ENCODE data around the gene MED15. TPM values are rescaled to one million over a fixed set of nuclear protein-coding genes. Genes with fewer than 3 reads are reported as not detected.
"Not testable (repeated sequence)": the region's sequence is repeated elsewhere in the genome, so short reads cannot be mapped to it uniquely, and the experiment has no call there.

Gene MED15
- total and polyA plus RNA-seq, 2 experiments from 2014 or later, result 45.1 to 45.3 TPM

GRCh38 chr22:20506543-20507252 is 712 bp upstream of the MED15 start:
- Histone ChIP-seq H3K4me3 (peak overlapping the region; percentile 84), H3K4me1 (ENCODE audit: low read depth) (peaks cover 22% of the 10 kb centered on the region), H3K36me3 (no peaks in the 10 kb centered on the region), H3K27ac (no peak overlapping the region), H3K27me3 (no peaks in the 10 kb centered on the region), H3K9me3 (ENCODE audit: low read depth) (no peaks in the 10 kb centered on the region)
- TF ChIP-seq CTCF (IDR thresholded peaks at IDR 0.05; ENCODE audit: low read depth, low read length), result no peak
- DNase-seq (ENCODE audit: low read depth in 1 of 2, low spot score in 1 of 2), result no peak

GRCh38 chr22:20508067-20508755 is 801 bp downstream of the MED15 start:
- Histone ChIP-seq H3K4me3 (peak overlapping the region; percentile 84), H3K4me1 (ENCODE audit: low read depth) (peaks cover 22% of the 10 kb centered on the region)
- peak in 1 of 2 donors; percentile 35 for DNase-seq (ENCODE audit: low read depth in 1 of 2, low spot score in 1 of 2)

GRCh38 chr22:20508815-20509271 is 1.4 kb downstream of the MED15 start:
- peak overlapping the region; percentile 92 for H3K27ac ChIP-seq
- peaks cover 22% of the 10 kb centered on the region for H3K4me1 ChIP-seq (ENCODE audit: low read depth)

More at GRCh38 chr22:20508067-20508755, 801 bp downstream of the MED15 start:
- H3K36me3 ChIP-seq; H3K27me3 ChIP-seq; H3K9me3 ChIP-seq (ENCODE audit: low read depth): not testable (repeated sequence)
- peak overlapping the region; percentile 92 for H3K27ac ChIP-seq

GRCh38 chr22:20509344-20510047 is 2.1 kb downstream of the MED15 start:
- Histone ChIP-seq H3K9me3 (ENCODE audit: low read depth) (no peaks in the 10 kb centered on the region), H3K27ac (peak overlapping the region; percentile 92), H3K27me3 (no peaks in the 10 kb centered on the region), H3K4me3 (peak overlapping the region; percentile 84), H3K4me1 (ENCODE audit: low read depth) (peaks cover 22% of the 10 kb centered on the region), H3K36me3 (no peaks in the 10 kb centered on the region)
- DNase-seq (ENCODE audit: low read depth in 1 of 2, low spot score in 1 of 2), result peak; percentile 70 to 95
- TF ChIP-seq CTCF (IDR thresholded peaks at IDR 0.05; ENCODE audit: low read depth, low read length), result no peak

More at GRCh38 chr22:20508815-20509271, 1.4 kb downstream of the MED15 start:
- Histone ChIP-seq H3K36me3 (no peaks in the 10 kb centered on the region), H3K27me3 (no peaks in the 10 kb centered on the region), H3K9me3 (ENCODE audit: low read depth) (no peaks in the 10 kb centered on the region), H3K4me3 (peak overlapping the region; percentile 84)
- no peak for DNase-seq (ENCODE audit: low read depth in 1 of 2, low spot score in 1 of 2)
- TF ChIP-seq CTCF (IDR thresholded peaks at IDR 0.05; ENCODE audit: low read depth, low read length), result no peak

- no peak for TF ChIP-seq CTCF (IDR thresholded peaks at IDR 0.05; ENCODE audit: low read depth, low read length)
- no peak for DNase-seq (ENCODE audit: low read depth in 1 of 2, low spot score in 1 of 2)
- Histone ChIP-seq H3K36me3 (no peaks in the 10 kb centered on the region), H3K4me1 (ENCODE audit: low read depth) (peaks cover 22% of the 10 kb centered on the region), H3K4me3 (no peak overlapping the region), H3K9me3 (ENCODE audit: low read depth) (no peaks in the 10 kb centered on the region), H3K27ac (peak overlapping the region; percentile 92), H3K27me3 (no peaks in the 10 kb centered on the region)
Measured at GRCh38 chr22:20510811-20511577, 3.6 kb downstream of the MED15 start.

All from cardiac muscle cell (in vitro differentiated cells and primary cell).